ENCODE data around the gene OTUD7B.
A peak's percentile ranks its signal among the peaks of the same experiment; 100 is the strongest.
"Not testable (repeated sequence)": the region's sequence is repeated elsewhere in the genome, so short reads cannot be mapped to it uniquely, and the experiment has no call there.

OTUD7B gene

GRCh38 chr1:150002217-150002616 lies 8.3 kb downstream of the OTUD7B start:
- no peak for DNase-seq (ENCODE audit: low spot score)

- no peak for DNase-seq (ENCODE audit: low spot score)
Measured at GRCh38 chr1:150001415-150001814, 9.1 kb downstream of the OTUD7B start.

GRCh38 chr1:149997585-149998262 lies 12.8 kb downstream of the OTUD7B start:
- peak; percentile 42 for DNase-seq (ENCODE audit: low spot score)

GRCh38 chr1:149995927-149996326 lies 14.6 kb downstream of the OTUD7B start:
- peak; percentile 38 for DNase-seq (ENCODE audit: low spot score)

- no peak for DNase-seq (ENCODE audit: low spot score)
Measured at GRCh38 chr1:149993764-149994163, 16.8 kb downstream of the OTUD7B start.

GRCh38 chr1:149993181-149993580 lies 17.3 kb downstream of the OTUD7B start:
- DNase-seq (ENCODE audit: low spot score): no peak

- DNase-seq (ENCODE audit: low spot score): no peak
Measured at GRCh38 chr1:149987297-149987595, 23.3 kb downstream of the OTUD7B start.

GRCh38 chr1:149986486-149987296 lies 23.8 kb downstream of the OTUD7B start:
- DNase-seq (ENCODE audit: low spot score): no peak

- no peak for DNase-seq (ENCODE audit: low spot score)
Measured at GRCh38 chr1:149979972-149980540, 30.5 kb downstream of the OTUD7B start.

GRCh38 chr1:149979245-149979971 lies 31.1 kb downstream of the OTUD7B start:
- no peak for DNase-seq (ENCODE audit: low spot score)

- no peak for DNase-seq (ENCODE audit: low spot score)
Measured at GRCh38 chr1:149978547-149979023, 31.9 kb downstream of the OTUD7B start.

- DNase-seq (ENCODE audit: low spot score): no peak
Measured at GRCh38 chr1:149977345-149977744, 33.2 kb downstream of the OTUD7B start.

GRCh38 chr1:149972547-149972946 lies 38.0 kb downstream of the OTUD7B start:
- no peak for DNase-seq (ENCODE audit: low spot score)

GRCh38 chr1:149967646-149968045 lies 42.9 kb downstream of the OTUD7B start:
- DNase-seq (ENCODE audit: low spot score): no peak

- DNase-seq (ENCODE audit: low spot score): no peak
Measured at GRCh38 chr1:149967041-149967440, 43.5 kb downstream of the OTUD7B start.

- no peak for DNase-seq (ENCODE audit: low spot score)
Measured at GRCh38 chr1:149966405-149966804, 44.1 kb downstream of the OTUD7B start.

GRCh38 chr1:149965440-149965839 lies 45.1 kb downstream of the OTUD7B start:
- peak; percentile 26 for DNase-seq (ENCODE audit: low spot score)

GRCh38 chr1:149963358-149963757 lies 47.2 kb downstream of the OTUD7B start:
- no peak for DNase-seq (ENCODE audit: low spot score)

- DNase-seq (ENCODE audit: low spot score): no peak
Measured at GRCh38 chr1:149962736-149963135, 47.8 kb downstream of the OTUD7B start.

GRCh38 chr1:149962039-149962647 lies 48.4 kb downstream of the OTUD7B start:
- peak; percentile 66 for DNase-seq (ENCODE audit: low spot score)

GRCh38 chr1:149957548-149957947 lies 53.0 kb downstream of the OTUD7B start:
- DNase-seq (ENCODE audit: low spot score): not testable (repeated sequence)

GRCh38 chr1:149949911-149950310 lies 60.6 kb downstream of the OTUD7B start:
- no peak for DNase-seq (ENCODE audit: low spot score)

Measured in activated CD4-positive, alpha-beta T cell treated with anti-CD3 and anti-CD28 coated beads, Interleukin-2, Interleukin-4, amounts not matched to agents 100 ng/mL and 50 ng/mL, durations not matched to agents 16 hours and 8 hours (primary cell).